Activated naive CD8-positive, alpha-beta T cell treated with anti-CD3 and anti-CD28 coated beads, Interleukin-2, amount 50 U/mL, for 16 hours (primary cell): ENCODE measurements around the gene SKIDA1.
"Not testable (repeated sequence)": the region's sequence is repeated elsewhere in the genome, so short reads cannot be mapped to it uniquely, and the experiment has no call there.

ENCODE experiments used
- DNase-seq: peaks from one replicate; pipeline ENCODE4 v3.0.0-alpha.2; 2020; ENCODE audit warnings: low read depth, low spot score

SKIDA1 gene

DNA sequence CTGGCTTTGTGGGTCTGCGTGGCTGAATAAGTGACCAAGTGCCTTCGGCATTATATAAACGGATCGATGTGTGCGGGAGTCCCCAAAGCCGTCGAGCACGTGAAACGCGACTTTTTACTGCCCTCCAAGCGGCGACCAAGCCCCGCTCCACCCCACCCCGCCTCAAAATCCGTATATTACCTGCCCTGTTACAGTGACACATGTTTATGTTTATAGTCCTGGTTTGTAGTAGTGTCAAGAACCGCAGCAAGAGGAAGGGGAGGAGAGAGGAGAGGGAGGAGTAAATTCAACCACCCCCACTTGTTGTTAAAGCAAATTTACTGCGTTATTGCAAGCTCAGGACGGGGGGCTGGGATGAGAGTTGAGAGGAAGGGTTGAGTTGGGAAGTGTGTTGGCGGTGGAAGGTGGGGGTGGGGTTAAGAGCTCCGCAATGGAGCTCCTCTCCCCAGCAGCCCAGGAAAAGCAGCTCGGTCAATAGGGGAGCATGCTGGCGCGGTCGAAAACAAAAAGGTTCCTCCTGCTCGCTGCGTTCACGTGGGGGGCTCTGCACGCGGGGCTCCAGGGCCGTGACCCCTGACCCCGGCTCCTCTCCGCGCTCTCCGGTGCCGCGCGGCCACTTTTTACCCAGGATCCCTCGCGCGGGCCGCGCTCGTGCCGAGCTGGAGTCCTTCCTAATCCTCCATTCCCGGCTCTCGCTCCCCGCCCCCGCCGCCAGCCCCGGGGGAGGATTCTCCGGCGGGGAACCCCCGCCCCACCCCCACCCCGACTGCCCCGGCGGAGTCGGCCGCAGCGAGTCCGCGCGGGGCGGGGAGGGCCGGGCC, at the start of gene SKIDA1:
SKIDA1 (minus strand) TSS at position 316 of the 821 bp plus-strand sequence. CDS start 7,860 bp downstream, outside the sequence.
- no peak for DNase-seq

DNA sequence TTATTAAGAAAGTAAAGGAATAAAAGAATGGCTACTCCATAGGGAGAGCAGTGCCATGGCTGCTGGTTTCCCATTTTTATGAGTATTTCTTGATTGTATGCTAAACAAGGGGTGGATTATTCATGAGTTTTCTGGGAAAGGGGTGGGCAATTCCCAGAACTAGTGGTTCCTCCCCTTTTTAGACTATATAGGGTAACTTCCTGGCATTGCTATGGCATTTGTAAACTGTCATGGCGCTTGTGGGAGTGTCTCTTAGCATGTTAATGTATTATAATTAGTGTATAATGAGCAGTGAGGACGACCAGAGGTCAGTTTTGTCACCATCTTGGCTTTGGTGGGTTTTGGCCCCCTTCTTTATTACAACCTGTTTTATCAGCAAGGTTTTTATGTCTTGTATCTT, 49.0 kb upstream of the SKIDA1 start:
- not testable (repeated sequence) for DNase-seq

DNA sequence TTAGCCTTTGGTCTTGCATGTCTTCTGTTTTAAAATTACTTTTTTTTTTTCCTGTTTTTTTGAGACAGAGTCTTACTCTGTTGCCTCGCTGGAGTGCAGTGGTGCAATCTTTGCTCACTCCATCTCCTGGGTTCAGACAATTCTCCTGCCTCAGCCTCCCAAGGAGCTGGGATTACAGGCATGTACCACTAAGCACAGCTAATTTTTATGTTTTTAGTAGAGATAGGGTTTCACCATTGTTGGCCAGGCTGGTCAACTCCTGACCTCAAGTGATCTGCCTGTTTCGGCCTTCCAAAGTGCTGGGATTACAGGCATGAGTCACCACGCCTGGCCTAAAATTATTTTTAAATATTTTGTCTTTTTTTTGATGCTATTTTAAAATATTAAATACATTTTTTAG, 47.1 kb upstream of the SKIDA1 start:
- DNase-seq = no peak

DNA sequence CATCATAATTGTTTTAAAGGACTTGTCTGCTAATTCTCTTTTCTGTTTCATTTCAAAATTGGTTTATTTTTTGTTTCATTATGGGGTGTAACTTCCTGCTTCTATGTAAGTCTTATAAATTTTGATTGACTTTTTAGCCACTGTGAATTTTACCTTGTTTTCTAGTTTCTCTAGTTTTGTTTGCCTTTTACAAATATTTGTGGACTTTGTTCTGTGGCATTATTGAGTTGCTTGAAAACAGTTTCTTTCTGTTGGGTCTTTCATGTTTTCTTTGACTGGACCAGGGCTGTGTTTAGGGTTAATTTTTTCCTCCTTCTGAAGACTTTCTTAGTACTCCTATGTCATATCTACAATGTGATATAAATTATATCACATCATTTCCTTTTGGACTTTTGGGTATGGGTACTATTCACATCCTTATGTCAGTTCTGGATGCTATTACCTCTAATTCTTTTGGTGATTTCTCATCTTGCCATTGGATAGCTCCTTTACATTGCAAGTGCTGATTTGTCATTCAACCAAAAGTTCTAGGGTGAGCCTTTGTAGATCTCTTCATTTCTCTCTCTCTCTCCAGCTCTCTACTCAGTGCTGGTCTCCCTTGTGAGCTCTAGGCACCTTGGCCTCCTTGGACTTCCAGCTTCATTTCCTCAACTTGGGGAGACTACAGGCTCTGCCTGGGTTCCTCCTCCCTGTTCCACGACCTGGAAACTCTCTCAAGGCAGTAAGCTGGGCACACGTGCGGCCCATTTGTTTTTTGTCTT, 45.5 kb upstream of the SKIDA1 start:
- no peak for DNase-seq

DNA sequence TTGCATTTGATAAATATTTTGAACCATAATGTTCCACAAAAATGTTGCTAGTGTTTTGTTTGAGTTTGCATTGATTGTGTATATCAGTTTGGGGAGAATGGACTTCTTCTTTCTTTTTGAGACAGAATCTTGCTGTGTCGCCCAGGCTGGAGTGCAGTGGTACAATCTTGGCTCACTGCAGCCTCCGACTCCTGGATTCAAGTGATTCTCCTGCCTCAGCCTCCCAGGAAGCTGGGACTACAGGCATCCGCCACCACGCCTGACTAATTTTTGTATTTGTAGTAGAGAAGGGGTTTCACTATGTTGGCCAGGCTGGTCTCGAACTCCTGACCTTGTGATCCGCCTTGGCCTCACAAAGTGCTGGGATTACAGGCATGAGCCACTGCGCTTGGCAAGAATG, 33.5 kb upstream of the SKIDA1 start:
- DNase-seq = not testable (repeated sequence)

DNA sequence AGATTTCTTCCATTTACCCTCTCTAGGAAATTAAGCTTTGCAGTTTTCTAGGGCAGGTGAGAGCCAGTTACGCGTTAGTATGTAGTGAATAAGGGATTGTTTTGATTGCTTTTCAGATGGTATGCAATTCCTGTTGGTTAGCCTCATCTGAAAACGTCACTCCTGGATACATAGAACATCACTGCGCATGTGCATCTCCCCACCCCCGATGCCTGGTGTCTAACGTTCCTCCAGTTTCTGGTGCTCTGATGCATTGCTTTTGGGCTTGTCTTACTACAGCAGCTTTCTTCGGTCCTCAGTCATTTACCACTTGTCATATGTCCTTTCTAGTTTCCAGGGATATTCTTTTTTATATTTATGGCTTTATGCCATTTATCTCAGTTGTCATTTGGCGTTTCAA, 31.0 kb upstream of the SKIDA1 start:
- no peak for DNase-seq

DNA sequence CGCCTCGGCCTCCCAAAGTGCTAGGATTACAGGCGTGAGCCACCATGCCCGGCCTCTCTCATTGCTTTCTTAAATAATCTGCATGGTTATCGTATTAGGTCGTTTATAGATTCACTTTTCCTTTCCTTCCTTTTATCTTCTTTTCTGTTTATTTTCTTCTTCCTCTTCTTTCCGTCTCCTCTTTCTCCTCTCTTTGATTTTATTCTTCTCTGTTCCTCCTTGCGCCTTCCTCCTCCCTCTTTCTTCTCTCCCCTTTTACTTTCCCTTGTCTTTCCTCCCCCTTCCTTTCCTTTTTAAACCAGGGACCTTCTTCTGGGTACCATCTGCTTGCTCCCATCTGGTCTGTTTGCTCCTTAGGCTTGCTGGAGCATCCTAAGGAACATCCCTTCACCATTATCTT, 27.2 kb upstream of the SKIDA1 start:
- no peak for DNase-seq

DNA sequence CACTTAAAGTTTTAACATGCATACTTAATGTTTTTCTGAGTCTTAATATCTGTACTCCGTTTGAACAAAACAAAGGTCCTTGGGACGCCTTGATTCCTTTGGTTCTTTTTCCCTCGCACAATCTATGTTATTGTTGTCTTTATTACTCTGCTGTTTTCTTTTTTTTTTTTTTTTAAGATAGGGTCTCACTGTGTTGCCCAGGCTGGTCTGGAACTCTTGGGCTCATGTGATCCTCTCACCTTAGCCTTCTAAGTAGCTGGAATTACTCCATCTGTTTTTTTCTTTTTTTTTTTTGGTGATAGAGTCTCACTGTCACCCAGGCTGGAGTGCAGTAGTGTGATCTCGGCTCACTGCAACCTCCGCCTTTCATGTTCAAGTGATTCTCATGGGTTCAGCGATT, 21.8 kb upstream of the SKIDA1 start:
- DNase-seq = no peak

DNA sequence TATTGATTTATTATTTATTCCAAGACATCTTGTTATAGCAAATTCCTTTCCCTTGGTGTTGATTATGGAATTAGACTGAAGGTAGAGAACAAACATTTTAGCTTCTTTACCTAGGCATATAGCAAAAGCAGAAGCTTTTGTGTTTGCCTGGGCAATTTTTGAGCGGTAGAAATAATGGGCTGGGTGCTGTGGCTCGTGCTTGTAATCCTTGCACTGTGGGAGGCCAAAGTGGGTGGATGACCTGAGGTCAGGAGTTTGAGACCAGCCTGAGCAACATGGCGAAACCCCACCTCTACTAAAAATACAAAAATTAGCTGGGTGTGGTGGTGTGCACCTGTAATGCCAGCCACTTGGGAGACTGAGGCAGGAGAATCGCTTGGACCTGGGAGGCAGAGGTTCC, 15.2 kb upstream of the SKIDA1 start:
- not testable (repeated sequence) for DNase-seq

DNA sequence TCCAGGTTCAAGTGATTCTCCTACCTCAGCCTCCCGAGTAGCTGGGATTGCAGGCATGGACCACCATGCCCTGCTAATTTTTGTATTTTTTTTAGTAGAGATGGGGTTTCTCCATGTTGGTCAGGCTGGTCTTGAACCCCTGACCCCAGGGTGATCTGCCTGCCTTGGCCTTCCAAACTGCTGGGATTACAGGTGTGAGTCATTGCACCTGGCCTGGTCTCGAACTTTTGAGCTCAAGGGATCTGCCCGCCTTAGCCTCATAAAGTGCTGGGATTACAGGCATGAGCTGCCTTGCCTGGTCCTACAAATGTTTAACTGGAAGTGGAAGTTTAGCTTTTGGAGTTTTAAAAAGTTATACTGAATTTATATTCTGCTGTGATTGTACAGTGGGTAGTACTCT, 11.4 kb upstream of the SKIDA1 start:
- DNase-seq = no peak

DNA sequence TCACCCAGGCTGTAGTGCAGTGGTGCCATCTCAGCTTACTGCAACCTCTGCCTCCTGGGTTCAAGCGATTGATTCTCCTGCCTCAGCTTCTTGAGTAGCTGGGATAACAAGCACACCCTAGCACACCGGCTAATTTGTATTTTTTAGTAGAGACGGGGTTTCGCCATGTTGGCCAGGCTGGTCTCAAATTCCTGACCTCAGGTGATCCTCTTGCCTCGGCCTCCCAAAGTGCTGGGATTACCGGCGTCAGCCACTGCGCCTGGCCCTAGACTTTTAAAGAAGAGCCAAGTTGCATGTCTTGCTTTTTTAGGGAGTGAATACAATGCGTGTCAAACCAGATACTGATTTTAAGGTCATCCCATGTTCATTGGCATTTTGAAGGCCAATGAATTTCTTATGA, 10.5 kb upstream of the SKIDA1 start:
- not testable (repeated sequence) for DNase-seq

DNA sequence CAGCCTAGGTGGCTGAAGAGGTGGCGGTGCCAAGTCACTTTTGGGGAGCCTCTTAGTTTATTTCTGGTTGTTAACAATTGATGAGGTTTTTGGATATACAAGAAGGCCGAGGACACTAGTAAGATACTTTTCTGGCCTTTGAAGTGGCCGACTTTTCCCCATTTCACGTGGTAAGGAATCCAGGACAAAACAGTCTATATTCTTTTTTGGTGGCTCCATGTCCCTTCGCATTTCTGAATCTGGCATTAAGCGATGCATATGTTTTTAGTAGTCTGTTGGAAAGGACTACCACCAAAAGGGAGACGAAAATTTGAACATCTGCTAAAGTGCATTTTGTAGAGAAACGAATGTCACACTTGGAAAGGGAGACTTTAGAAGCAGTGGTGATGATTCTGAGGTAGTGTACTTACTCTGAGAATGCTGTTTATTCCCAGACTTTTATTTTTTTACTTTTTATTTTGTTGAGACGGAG, 10.0 kb upstream of the SKIDA1 start:
- DNase-seq = no peak

DNA sequence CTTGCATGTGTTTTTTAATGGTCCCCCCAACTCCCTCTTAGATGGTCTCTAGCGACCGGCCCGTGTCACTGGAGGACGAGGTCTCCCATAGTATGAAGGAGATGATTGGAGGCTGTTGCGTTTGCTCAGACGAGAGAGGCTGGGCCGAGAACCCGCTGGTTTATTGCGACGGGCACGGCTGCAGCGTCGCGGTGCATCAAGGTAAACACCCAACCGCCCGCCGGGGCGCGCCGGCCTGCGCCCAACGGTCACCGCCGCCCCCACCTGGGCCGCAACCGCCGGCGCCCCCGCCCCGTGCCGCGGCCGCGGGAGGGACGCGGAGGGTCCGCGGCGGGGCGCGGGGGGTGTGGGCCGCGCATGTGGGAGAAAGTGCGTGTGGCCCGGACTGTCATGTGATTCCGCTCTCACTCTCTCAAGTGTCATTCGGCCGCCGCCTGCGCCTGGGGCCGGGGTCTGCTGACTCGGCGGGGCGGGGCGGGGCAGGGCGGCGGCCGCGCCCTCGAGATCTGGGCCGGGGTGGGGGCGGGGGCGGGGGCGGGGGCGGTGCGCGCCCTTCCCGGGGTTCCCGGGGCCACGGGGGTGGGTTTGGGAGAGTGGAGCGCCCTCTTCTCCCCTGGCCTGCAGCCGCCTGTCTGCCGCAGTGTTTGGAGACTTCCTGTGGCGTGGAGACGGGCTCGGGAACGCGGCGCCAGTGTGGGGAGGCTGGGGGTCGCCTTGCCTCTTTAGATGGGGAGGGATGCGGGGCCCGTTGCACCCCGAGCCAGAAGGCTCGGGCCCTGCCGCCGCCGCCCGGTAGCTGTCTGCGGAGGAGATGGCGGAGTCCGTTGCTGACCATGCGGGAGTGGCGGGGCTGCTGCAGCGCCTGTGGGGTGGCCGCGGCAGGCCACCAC, 9.4 kb upstream of the SKIDA1 start:
- no peak for DNase-seq

DNA sequence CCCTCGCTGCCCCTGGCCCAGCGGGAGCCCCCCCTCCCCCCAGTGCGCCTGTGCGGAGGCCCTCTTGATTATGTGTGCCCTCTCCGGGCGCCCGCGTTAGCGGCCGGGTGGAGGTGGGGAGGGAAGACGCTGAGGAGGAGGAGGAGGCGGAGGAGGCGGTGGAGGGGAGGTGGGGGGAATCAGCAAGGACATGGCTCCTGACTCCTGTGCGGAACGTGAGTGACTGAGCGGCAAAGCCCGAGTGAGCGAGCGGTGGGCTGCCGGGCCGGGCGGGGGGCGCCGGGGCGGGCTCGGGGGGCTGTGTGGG, 8.8 kb upstream of the SKIDA1 start:
- no peak for DNase-seq

DNA sequence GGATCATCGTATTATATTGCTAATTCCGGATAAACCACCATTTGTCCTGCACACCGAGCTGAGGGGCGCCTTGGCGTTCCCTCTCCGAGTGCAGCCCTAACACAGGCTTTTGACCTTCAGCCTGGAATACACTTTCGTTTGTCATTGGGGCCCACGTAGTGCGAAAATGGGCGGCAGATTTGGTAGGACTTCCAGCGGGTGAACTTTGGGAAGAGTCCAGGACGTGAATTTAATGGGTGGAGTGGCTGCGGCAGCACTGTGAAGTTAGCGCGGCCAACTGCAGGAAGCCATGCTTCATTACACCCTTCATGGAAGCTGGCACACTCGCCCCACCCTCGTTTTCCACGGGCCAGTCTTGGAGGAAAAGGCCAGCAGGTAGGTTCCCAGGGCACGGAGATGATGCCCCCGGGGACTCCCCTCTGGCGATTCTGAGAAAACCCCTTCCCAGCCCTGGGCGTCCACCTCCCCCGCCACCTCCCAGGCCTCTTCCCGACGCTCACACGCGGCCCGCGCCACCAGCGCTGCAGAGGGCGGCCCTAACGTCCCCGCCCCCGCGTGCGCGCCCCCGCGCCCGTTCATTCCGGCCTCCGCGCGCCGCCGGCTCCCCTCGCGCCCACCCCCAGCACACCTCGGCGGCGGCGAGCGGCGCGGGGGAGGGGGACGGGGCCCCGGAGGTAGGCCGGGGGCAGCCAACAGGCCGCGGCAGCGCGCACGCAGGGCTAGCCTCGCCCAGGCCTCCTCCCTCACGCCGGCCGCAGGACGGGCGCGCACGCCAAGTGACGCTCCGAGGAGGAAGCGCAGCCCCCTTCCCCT, 8.2 kb upstream of the SKIDA1 start, which contains the start of gene MLLT10:
MLLT10 (plus strand) TSS at position 766 of the 813 bp plus-strand sequence. CDS start 413 bp downstream, outside the sequence.
- DNase-seq = peak; percentile 83

DNA sequence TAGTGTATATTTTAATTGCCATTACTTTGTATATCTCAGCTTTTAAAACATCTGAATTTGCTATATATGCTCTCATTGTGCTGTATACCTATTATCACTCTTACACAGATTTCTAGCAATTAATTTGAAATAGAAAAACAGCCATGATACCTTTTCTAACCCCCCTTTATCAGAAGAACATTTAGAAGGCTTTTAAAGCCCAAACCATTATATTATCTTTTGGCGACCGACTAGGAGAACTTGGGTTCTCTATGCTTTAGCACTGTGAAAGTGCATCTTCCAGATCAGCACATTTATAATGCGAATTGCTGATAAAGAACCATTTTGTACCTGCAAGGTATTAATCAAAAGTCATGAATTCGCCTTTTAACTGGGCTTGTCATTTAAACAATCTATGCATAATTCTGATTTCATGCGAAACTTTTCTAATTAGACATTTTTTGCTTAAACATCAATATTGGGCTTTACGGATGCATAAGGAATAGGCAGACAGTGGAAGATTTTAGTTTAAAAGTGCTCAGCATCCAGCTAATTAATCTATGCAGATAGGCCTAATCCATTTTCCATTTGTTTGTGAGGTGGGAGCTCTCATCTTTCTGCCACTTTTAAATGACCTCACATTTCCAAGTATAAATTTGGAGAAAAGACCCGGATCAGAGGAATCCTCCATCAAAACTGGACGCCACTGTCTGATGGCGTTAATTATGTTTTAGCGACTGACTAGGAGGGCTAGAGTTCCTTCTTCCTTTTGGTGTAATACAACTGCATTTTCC, 7.4 kb upstream of the SKIDA1 start:
- DNase-seq = no peak

DNA sequence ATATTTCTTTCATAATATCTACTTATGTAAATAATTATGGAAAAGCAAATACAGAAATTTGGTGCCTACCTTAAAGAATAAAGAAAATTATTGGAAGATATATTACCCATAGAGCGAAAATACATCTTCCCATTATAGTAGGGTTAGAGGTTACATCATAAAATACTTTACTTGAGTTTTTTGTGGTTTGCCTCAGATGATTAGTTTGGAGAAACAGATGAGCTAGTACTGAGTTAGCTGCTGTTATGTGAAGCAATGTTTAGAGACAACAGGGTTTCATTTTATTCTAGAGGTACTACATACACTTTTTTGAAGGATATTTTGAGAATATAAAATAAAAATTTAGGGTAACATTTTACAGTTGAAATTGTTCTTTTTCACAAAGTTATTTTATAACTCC, 5.7 kb upstream of the SKIDA1 start:
- no peak for DNase-seq

DNA sequence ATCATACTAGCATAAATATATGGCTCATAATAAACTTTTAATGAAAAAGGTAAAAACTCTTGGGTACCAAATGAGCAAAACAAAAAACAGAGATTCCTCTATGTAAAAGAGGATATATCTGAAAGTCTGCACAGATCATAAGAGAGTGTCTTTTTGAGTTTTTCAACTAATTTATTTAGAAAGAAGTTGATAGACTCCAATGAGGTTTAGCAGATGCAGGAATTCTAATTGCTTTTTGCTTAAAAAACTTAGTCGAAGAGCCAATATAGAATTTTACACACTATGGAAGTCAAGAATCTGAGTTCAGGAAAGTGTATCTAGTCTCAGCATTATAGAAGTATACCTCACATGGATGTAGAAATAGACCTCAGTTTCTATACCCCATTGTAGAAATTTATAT, 5.2 kb upstream of the SKIDA1 start:
- no peak for DNase-seq

DNA sequence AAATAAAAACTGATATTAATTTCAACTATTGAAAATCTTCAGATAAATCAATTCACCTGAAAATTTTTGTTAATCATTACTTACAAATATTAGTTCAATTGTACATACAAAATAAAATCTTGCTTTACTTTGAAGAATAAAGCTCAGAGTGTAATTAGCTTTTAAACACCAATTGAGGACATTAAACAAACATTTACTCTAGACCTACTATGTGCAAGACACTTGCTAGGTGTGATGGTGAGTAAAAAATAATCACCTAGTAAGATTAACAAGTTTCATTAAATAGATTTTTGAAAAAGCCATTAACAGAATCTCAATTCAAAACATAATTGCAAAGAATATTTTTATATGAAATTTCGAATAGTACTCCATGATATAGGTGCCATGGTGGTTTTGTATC, 4.7 kb upstream of the SKIDA1 start:
- no peak for DNase-seq
